Esophagus muscularis mucosa (tissue), 4 donors: ENCODE data around the gene TPSD1. TPM values are rescaled to one million over a fixed set of nuclear protein-coding genes. Genes with fewer than 3 reads are reported as not detected.

Experiments
- DNase-seq: peaks from one replicate; pipeline ENCODE4 v3.0.0-alpha.2; 2017; ENCODE audit errors: extremely low spot score
- H3K27ac ChIP-seq, 4 donors: fragments of 200-600 bp; sonication (generic); replicated peaks in 1 of 4; 1 replicate in 3 of 4; 2 replicates in 1 of 4; pipeline ENCODE4 v1.5.1; 2016 to 2019; ENCODE audit warnings: mild to moderate bottlenecking in 1 of 4
- H3K27me3 ChIP-seq, 4 donors: fragments of 200-600 bp; sonication (generic); one replicate each; pipeline versions ENCODE4 v1.5.1 to v1.6.0; 2016 to 2019
- H3K36me3 ChIP-seq, 4 donors: fragments of 200-600 bp; sonication (generic); one replicate each; pipeline ENCODE4 v1.5.1; 2016 to 2019
- H3K4me1 ChIP-seq, 4 donors: fragments of 200-600 bp; sonication (generic); one replicate each; pipeline ENCODE4 v1.5.1; 2016 to 2019
- H3K4me3 ChIP-seq, 4 donors: fragments of 200-600 bp; sonication (generic); 1 replicate in 2 of 4; 2 replicates in 2 of 4; pipeline ENCODE4 v1.5.1; 2016 to 2019; ENCODE audit warnings: mild to moderate bottlenecking in 4 of 4, moderate library complexity in 1 of 4
- H3K9me3 ChIP-seq, 4 donors: fragments of 200-600 bp; sonication (generic); 1 replicate in 3 of 4; 2 replicates in 1 of 4; pipeline ENCODE4 v1.5.1; 2016 to 2019
- CTCF ChIP-seq, 3 experiments: fragments of 200-600 bp in 2 of 3; fragments of 450-650 bp in 1 of 3; sonication (generic) in 2 of 3; IDR thresholded peaks; one replicate each; pipeline ENCODE4 v1.5.1; 2017 to 2019; ENCODE audit warnings: antibody characterized with exemption in 3 of 3, mild to moderate bottlenecking in 2 of 3, moderate library complexity in 1 of 3
- EP300 ChIP-seq: sonication (generic); formaldehyde crosslinking; IDR thresholded peaks from one replicate; pipeline ENCODE4 v1.6.1; 2017; ENCODE audit warnings: antibody characterized with exemption
- POLR2A ChIP-seq: fragments of 450-650 bp; IDR thresholded peaks from one replicate; pipeline ENCODE4 v1.6.1; 2017; ENCODE audit warnings: antibody characterized with exemption, moderate library complexity, mild to moderate bottlenecking, low read depth
- POLR2AphosphoS5 ChIP-seq, 2 donors: sonication (generic); formaldehyde crosslinking; IDR thresholded peaks; one replicate each; pipeline ENCODE4 v1.6.1; 2017; ENCODE audit warnings: antibody characterized with exemption in 2 of 2
- WGBS: methylation state at CpG from one replicate; pipeline ENCODE4 v1.1.5; 2018; 5-methylcytosine and 5-hydroxymethylcytosine counted together
- intact Hi-C: fragments of 100-400 bp; cut with DNase I; formaldehyde crosslinking; loops from one replicate; pipeline ENCODE4 v1.15.1; 2023
- total RNA-seq, 4 donors: library from RNA; depleted of rRNA; stranded (reverse); fragments of >200 nt; gene quantifications; one replicate each; pipeline versions ENCODE4 v1.1.0 to v1.2.1, GENCODE V29; 2016

Gene TPSD1
- total RNA-seq, 4 donors from 2014 or later, result 1.7 to 5.3 (median 2.2) TPM

DNA sequence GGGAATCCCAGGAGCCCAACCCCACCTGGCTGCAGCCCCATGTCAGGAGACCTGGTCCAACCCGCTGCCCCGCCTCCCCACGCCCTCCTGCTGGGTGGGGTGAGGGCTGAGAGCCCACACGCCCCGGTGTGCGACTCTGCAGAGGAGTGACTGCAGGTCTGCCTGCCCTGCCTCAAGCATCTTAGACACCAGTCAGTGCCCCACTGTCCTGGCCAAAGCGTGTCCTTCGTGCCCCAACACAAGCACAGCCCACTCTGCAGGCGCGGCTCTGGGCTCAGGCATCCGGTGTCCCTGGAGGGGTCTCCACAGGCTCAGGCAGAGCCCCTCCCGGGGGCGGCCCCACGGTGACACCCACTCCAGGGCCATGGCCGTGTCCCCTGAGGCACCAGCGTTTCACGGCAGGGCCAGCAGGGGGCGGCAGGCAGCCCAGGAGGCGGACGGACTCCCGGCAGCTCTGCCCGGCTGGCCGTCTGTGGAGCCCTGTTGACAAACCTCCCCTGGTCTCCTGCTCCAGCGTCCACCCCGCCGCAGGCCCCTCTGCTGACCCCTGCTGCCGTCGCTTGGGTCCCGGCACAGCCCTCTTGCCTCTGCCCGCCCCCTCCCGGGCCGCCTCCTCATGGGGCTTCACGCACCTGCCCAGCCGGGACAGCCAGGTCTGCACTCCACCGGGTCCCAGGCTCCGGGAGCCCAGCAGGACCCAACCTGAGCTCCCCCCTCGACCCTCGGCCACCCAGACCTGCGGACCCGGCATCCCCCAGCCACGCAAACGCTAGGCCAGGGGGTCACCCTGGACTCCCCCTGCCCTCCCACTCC lies 45.0 kb downstream of the TPSD1 start:
- no peak for DNase-seq

DNA sequence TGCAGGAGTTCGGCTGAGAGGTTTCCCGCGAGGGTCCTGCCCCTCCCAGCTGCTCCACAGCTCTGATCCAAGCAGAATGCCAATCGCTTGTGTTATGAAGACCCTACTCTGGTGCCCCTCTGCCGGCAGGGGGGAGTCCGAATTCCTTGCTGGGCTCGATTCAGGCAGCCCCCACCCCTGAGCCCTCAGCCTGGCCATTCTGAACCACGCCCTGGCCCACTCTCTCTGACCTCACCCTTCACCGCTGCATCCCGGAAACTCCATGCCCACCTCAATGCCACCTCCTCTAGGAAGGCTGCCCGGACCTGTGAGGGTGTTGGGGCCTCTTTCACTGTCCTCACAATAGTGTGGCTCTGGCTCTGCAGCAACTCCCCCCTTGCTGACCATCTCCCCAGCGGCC lies 45.7 kb downstream of the TPSD1 start:
- Histone ChIP-seq H3K27ac (no peak overlapping the region), H3K36me3 (no peaks in the 10 kb centered on the region), H3K4me3 (no peak overlapping the region), H3K4me1 (peaks cover 7 to 20% (median 16%) of the 10 kb centered on the region in 4 donors), H3K9me3 (no peaks in the 10 kb centered on the region), H3K27me3 (peaks cover 0 to 60% (median 20%) of the 10 kb centered on the region in 4 donors)
- 68% methylated on average over 12 of the region's 12 CpGs for WGBS
- intact Hi-C loops, result no loop called here
- DNase-seq, result no peak
- TF ChIP-seq CTCF (IDR thresholded peaks at IDR 0.05), result no peak

More for the DNA sequence above, 45.0 kb downstream of the TPSD1 start:
- no peak for TF ChIP-seq POLR2AphosphoS5 (IDR thresholded peaks at IDR 0.05)
- peak; percentile 58 to 88 (median 59) for TF ChIP-seq CTCF (IDR thresholded peaks at IDR 0.05)
- TF ChIP-seq POLR2A, result no peak
- peak overlapping the region in 3 of 4 donors; percentile 16 to 33 (median 17) for H3K4me3 ChIP-seq
- no peaks in the 10 kb centered on the region for H3K9me3 ChIP-seq
- peaks cover 7 to 20% (median 16%) of the 10 kb centered on the region in 4 donors for H3K4me1 ChIP-seq
- intact Hi-C loops, result no loop called here
- WGBS, result 23% methylated on average over 3 of the region's 42 CpGs
- no peak overlapping the region for H3K27ac ChIP-seq
- peaks cover 0 to 63% (median 20%) of the 10 kb centered on the region in 4 donors for H3K27me3 ChIP-seq
- H3K36me3 ChIP-seq, result no peaks in the 10 kb centered on the region

- intact Hi-C loops, result no loop called here
- 81% methylated on average over 9 of the region's 12 CpGs for WGBS
- no peak for DNase-seq
Measured at GRCh38 chr16:1305823-1306222, 50.0 kb downstream of the TPSD1 start.

GRCh38 chr16:1306334-1306733 lies 50.5 kb downstream of the TPSD1 start:
- Histone ChIP-seq H3K9me3 (no peaks in the 10 kb centered on the region), H3K4me3 (no peak overlapping the region), H3K27me3 (peaks cover 0 to 32% (median 7%) of the 10 kb centered on the region in 4 donors), H3K4me1 (peaks cover 11 to 24% (median 16%) of the 10 kb centered on the region in 4 donors), H3K36me3 (no peaks in the 10 kb centered on the region), H3K27ac (no peak overlapping the region)
- intact Hi-C loops, result no loop called here
- no peak for DNase-seq
- 70% methylated on average over 4 of the region's 4 CpGs for WGBS
- no peak for TF ChIP-seq POLR2AphosphoS5 (IDR thresholded peaks at IDR 0.05)
- TF ChIP-seq CTCF (IDR thresholded peaks at IDR 0.05), result no peak
- no peak for TF ChIP-seq EP300
- no peak for TF ChIP-seq POLR2A

More at GRCh38 chr16:1305823-1306222, 50.0 kb downstream of the TPSD1 start:
- Histone ChIP-seq H3K4me3 (no peak overlapping the region), H3K27ac (no peak overlapping the region), H3K9me3 (no peaks in the 10 kb centered on the region), H3K36me3 (no peaks in the 10 kb centered on the region), H3K27me3 (peaks cover 0 to 37% (median 11%) of the 10 kb centered on the region in 4 donors), H3K4me1 (peaks cover 9 to 24% (median 16%) of the 10 kb centered on the region in 4 donors)
- TF ChIP-seq POLR2AphosphoS5 (IDR thresholded peaks at IDR 0.05) (no peak), EP300 (no peak), POLR2A (no peak), CTCF (IDR thresholded peaks at IDR 0.05) (no peak)
